Colonic mucosa (tissue), 4 donors: ENCODE measurements around the gene XAF1. TPM values are rescaled to one million over a fixed set of nuclear protein-coding genes. Genes with fewer than 3 reads are reported as not detected.
"Not testable (repeated sequence)": the region's sequence is repeated elsewhere in the genome, so short reads cannot be mapped to it uniquely, and the experiment has no call there.

Experiments used
- DNase-seq: peaks from one replicate; pipeline ENCODE4 v3.0.0-alpha.2; 2020
- H3K27ac ChIP-seq: fragments of 200-600 bp; one replicate; pipeline ENCODE4 v1.8.0; 2021
- H3K27me3 ChIP-seq: fragments of 200-600 bp; one replicate; pipeline ENCODE4 v1.8.0; 2021
- H3K36me3 ChIP-seq: fragments of 200-600 bp; one replicate; pipeline ENCODE4 v1.8.0; 2021
- H3K4me1 ChIP-seq: fragments of 200-600 bp; one replicate; pipeline ENCODE4 v1.8.0; 2021; ENCODE audit warnings: mild to moderate bottlenecking
- H3K4me3 ChIP-seq: fragments of 200-600 bp; one replicate; pipeline ENCODE4 v1.8.0; 2021
- H3K9ac ChIP-seq, 2 donors: one replicate each; pipeline ENCODE4 v1.7.0; 2013; ENCODE audit warnings: control low read depth in 2 of 2, low read depth in 2 of 2, low read length in 2 of 2
- H3K9me3 ChIP-seq: fragments of 200-600 bp; one replicate; pipeline ENCODE4 v1.8.0; 2021
- CTCF ChIP-seq: fragments of 200-600 bp; IDR thresholded peaks from one replicate; pipeline ENCODE4 v1.8.0; 2022; ENCODE audit warnings: antibody characterized with exemption, mild to moderate bottlenecking
- intact Hi-C: fragments of 100-400 bp; cut with DNase I; formaldehyde crosslinking; loops from one replicate; pipeline ENCODE4 v1.14.1; 2022
- total RNA-seq, 2 donors: library from RNA; stranded (reverse); fragmentation: NEBNext Ultra II Directional in 1 of 2; extraction: Animal tissue kit (Norgen Biotek cat#: 25700) in 1 of 2; gene quantifications; one replicate each; pipeline ENCODE4 v1.2.1, GENCODE V29; 2021
- donor health status: healthy.
- donor health status: DM: no; HTN: no; CAD: no.
- donor health status: DM: no; HTN: no; CAD: no.

The XAF1 gene
- total RNA-seq, 2 donors from 2014 or later: 8.5 to 11.7 TPM

GRCh38 chr17:6800422-6801027 lies 44.7 kb downstream of the XAF1 start:
- Histone ChIP-seq H3K36me3 (no peaks in the 10 kb centered on the region), H3K27ac (no peak overlapping the region), H3K4me3 (no peak overlapping the region), H3K4me1 (no peaks in the 10 kb centered on the region), H3K9ac (no peak overlapping the region), H3K27me3 (no peaks in the 10 kb centered on the region), H3K9me3 (no peaks in the 10 kb centered on the region)
- intact Hi-C loops: no loop called here
- no peak for TF ChIP-seq CTCF
- no peak for DNase-seq

GRCh38 chr17:6811510-6811909 lies 55.7 kb downstream of the XAF1 start:
- DNase-seq: no peak

GRCh38 chr17:6812295-6812694 lies 56.4 kb downstream of the XAF1 start:
- TF ChIP-seq CTCF: no peak
- DNase-seq: no peak

More at GRCh38 chr17:6811510-6811909, 55.7 kb downstream of the XAF1 start:
- no peak overlapping the region for H3K4me3 ChIP-seq
- intact Hi-C loops: no loop called here
- H3K4me1 ChIP-seq: no peaks in the 10 kb centered on the region
- no peaks in the 10 kb centered on the region for H3K9me3 ChIP-seq
- no peaks in the 10 kb centered on the region for H3K36me3 ChIP-seq
- no peak overlapping the region for H3K27ac ChIP-seq
- no peak overlapping the region for H3K9ac ChIP-seq
- TF ChIP-seq CTCF: no peak
- no peaks in the 10 kb centered on the region for H3K27me3 ChIP-seq

GRCh38 chr17:6815775-6816174 lies 59.9 kb downstream of the XAF1 start:
- H3K27ac ChIP-seq: no peak overlapping the region
- no peak for TF ChIP-seq CTCF
- no peaks in the 10 kb centered on the region for H3K27me3 ChIP-seq
- no peaks in the 10 kb centered on the region for H3K36me3 ChIP-seq
- H3K4me1 ChIP-seq: no peaks in the 10 kb centered on the region
- intact Hi-C loops: no loop called here
- no peaks in the 10 kb centered on the region for H3K9me3 ChIP-seq
- DNase-seq: no peak
- no peak overlapping the region for H3K9ac ChIP-seq
- no peak overlapping the region for H3K4me3 ChIP-seq

More at GRCh38 chr17:6812295-6812694, 56.4 kb downstream of the XAF1 start:
- Histone ChIP-seq H3K9me3 (no peaks in the 10 kb centered on the region), H3K9ac (no peak overlapping the region), H3K27ac (no peak overlapping the region), H3K27me3 (no peaks in the 10 kb centered on the region), H3K4me1 (no peaks in the 10 kb centered on the region), H3K36me3 (no peaks in the 10 kb centered on the region), H3K4me3 (no peak overlapping the region)
- intact Hi-C loops: no loop called here

GRCh38 chr17:6816368-6816767 lies 60.5 kb downstream of the XAF1 start:
- H3K27me3 ChIP-seq, H3K36me3 ChIP-seq, H3K4me1 ChIP-seq, intact Hi-C loops, H3K27ac ChIP-seq, H3K9me3 ChIP-seq, H3K9ac ChIP-seq, H3K4me3 ChIP-seq, DNase-seq: not testable (repeated sequence)

GRCh38 chr17:6818938-6819337 lies 63.1 kb downstream of the XAF1 start:
- Histone ChIP-seq H3K27ac (no peak overlapping the region), H3K4me3 (no peak overlapping the region), H3K4me1 (no peaks in the 10 kb centered on the region), H3K9ac (no peak overlapping the region), H3K36me3 (no peaks in the 10 kb centered on the region), H3K27me3 (no peaks in the 10 kb centered on the region), H3K9me3 (no peaks in the 10 kb centered on the region)
- TF ChIP-seq CTCF: no peak
- intact Hi-C loops: no loop called here
- DNase-seq: no peak
